ENCODE results near the gene LMO1.
A peak's percentile ranks its signal among the peaks of the same experiment; 100 is the strongest.

Gene LMO1

GRCh38 chr11:8263769-8264410, at the start of gene LMO1:
Gene LMO1 (minus strand): TSS chr11:8263878. CDS start chr11:8263362, 516 bp downstream.
- peak; percentile 83 for DNase-seq

GRCh38 chr11:8312986-8313385, 49.3 kb upstream of the LMO1 start:
- DNase-seq = no peak

- no peak for DNase-seq
Observed at GRCh38 chr11:8311366-8311765, 47.7 kb upstream of the LMO1 start.

GRCh38 chr11:8310743-8311298, 47.1 kb upstream of the LMO1 start:
- no peak for DNase-seq

GRCh38 chr11:8309862-8310261, 46.2 kb upstream of the LMO1 start:
- DNase-seq = no peak

GRCh38 chr11:8309311-8309710, 45.6 kb upstream of the LMO1 start:
- no peak for DNase-seq

- no peak for DNase-seq
Observed at GRCh38 chr11:8307601-8308000, 43.9 kb upstream of the LMO1 start.

- DNase-seq = no peak
Observed at GRCh38 chr11:8301622-8302021, 37.9 kb upstream of the LMO1 start.

- no peak for DNase-seq
Observed at GRCh38 chr11:8298801-8299786, 35.4 kb upstream of the LMO1 start.

- no peak for DNase-seq
Observed at GRCh38 chr11:8297781-8298440, 34.2 kb upstream of the LMO1 start.

GRCh38 chr11:8296872-8297271, 33.2 kb upstream of the LMO1 start:
- no peak for DNase-seq

- no peak for DNase-seq
Observed at GRCh38 chr11:8296038-8296649, 32.5 kb upstream of the LMO1 start.

- DNase-seq = no peak
Observed at GRCh38 chr11:8294251-8294935, 30.7 kb upstream of the LMO1 start.

GRCh38 chr11:8293171-8293570, 29.5 kb upstream of the LMO1 start:
- DNase-seq = no peak

- DNase-seq = no peak
Observed at GRCh38 chr11:8292351-8292750, 28.7 kb upstream of the LMO1 start.

- DNase-seq = no peak
Observed at GRCh38 chr11:8291421-8292350, 28.0 kb upstream of the LMO1 start.

GRCh38 chr11:8290081-8290810, 26.6 kb upstream of the LMO1 start:
- no peak for DNase-seq

- no peak for DNase-seq
Observed at GRCh38 chr11:8289492-8289918, 25.8 kb upstream of the LMO1 start.

GRCh38 chr11:8288824-8289491, 25.3 kb upstream of the LMO1 start:
- DNase-seq = no peak
